ENCODE data around the gene EFHD2. TPM values are rescaled to one million over a fixed set of nuclear protein-coding genes. Genes with fewer than 3 reads are reported as not detected.

EFHD2 gene
- total RNA-seq, 1 donor from 2014 or later = 38.3 TPM

DNA sequence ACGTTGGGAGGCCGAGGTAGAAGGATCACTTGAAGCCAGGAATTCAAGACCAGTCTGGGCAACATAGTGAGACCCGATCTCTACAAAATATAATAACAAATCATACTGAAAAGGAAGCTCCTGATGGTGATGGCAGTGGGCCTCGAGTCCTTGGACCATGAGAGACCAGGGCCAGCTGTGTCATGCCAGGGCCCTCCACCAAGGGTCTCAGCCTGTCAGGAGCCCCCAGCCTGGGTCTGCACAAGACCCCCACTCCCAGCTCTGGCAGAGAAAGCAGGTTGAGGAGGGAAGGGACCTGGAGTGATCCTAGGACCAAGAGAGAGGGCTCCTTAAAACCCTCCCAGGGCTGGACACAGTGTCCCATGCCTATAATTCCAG is 21.9 kb downstream of the EFHD2 start:
- ATAC-seq = no peak

DNA sequence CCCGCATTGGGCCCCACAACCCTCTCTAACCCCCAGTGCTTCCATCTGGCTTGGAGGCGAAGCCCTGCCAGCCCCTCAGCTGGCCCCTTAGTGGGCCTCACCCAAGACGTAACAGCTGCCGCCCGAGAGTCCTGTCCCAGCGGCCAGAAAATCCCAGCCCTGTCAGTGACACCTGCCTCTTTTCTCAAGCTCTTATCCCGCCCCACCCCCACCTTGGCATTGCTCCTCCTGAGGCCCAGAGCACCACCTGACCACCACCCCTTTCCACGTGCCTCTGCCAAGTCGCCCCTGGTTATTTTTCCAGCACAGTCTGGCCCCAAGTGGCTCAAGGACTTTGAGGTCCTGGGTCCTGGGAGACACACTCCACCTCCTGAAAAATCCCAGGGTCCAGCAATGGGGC is 22.6 kb downstream of the EFHD2 start:
- ATAC-seq = no peak

DNA sequence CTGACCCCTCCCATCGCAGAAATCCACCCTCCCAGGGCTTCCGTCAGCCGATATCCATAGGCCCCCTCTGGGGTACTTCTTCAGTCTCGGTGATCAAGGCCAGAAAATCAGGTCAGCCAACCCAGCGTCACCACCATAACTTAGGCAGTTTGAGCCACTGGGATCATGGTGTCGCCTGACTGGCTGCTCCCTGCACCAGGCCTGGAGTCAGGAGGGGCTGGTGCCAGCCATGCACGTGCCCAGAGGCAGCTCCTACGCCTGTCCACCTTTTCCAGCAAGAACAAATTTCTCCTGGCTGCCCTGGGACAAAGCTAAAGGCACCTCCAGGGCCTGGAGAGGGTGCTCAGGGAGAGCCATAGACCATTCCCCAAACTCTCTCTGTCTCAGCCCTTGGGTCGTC is 23.8 kb downstream of the EFHD2 start:
- ATAC-seq = no peak

DNA sequence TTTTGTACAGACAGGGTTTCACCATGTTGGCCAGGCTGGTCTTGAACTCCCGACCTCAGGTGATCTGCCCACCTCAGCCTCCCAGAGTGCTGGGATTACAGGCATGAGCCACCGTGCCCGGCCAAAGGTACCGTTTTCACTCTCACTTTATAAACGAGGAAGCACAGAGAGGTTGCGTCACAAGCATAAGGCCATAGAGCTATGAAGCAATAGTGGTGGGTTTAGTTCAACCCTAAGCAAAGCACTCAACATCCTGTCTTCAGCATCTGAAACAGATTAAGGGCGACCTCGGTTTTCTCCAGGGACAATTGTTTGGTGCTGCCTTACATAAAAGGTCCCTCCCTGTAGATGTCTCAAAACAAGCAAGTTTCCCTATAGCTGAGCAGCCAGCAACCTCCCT is 25.1 kb downstream of the EFHD2 start:
- peak; percentile 13 for ATAC-seq

DNA sequence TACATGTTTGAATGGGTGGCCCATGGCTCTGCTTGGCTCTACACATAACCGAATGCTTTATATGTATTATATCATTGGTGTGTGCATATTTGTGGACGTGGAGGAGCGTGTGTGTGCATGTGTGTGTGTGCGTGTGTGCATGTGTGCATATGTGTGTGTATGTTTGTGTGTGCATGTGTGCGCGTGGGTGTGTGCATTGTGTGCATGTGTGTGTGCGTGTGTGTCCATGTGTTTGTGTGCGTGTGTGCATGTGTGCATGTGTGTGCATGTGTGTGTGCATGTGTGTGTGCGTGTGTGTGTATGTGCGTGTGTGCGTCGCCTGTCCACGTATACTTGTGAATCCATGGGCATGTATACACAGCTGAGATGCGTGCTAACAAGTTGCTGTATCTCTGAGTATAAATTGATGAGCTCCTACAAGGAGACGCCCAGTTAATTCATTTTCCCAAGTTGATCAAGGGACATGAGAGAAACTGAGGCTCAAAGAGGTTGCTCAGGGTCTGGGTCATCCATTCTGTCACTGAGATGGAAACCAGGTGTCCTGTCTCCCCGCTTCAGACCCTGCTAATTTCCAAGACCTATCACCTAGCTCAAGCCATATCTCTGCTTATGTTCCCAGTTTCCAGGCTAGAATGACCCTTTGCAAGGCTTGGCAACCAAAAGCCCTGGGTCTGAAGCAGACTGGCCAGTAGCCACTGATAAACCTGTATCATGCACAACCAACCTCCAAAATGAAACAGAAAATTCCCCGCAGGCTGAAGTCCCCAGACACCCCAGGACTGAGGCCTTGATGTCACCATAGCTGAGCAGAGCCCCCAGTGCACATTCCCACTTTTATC is 25.8 kb downstream of the EFHD2 start:
- no peak for ATAC-seq

DNA sequence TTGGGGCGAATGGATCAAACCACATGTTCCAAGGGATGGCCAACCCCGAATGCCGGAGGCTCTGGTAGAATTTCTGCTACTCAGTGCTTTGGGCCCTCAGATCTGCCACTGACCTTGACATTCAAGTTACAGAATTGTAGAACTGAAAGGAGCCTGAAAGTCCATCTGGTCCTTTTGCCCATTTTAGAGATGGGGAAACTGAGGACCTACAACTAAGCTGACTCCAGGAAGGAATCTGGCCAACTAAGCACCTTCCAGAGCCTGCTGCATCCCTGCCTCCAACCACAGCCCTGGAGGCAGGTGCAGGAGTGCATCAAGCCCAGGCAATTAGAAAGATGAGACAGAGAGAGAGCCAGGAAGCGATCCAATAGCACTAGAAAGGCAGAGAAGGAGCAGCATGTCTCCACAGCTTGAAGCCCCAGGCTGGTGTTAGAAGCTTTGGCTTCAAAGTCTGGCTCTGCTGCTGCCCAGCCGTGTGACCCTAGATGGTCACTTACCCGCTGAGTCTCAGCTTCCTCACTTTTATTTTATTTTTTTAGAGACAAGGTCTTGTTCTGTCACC is 27.3 kb downstream of the EFHD2 start:
- no peak for ATAC-seq

DNA sequence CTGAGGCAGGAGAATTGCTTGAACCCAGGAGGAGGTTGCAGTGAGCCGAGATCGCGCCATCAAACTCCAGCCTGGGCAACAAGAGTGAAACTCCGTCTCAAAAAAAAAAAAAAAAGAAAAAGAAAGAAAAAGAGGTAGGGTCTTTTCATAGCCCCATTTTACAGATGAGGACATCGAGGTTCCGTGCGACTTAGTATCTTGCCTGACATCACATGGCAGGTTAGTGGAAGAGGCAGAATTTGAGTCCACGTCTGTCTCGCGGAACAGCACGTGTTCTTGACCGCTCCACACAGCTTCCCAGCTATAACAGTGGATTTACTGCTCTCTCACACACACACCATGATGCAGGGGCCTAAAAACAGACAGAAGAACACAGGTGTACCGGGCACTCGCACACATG is 29.6 kb downstream of the EFHD2 start:
- no peak for ATAC-seq

DNA sequence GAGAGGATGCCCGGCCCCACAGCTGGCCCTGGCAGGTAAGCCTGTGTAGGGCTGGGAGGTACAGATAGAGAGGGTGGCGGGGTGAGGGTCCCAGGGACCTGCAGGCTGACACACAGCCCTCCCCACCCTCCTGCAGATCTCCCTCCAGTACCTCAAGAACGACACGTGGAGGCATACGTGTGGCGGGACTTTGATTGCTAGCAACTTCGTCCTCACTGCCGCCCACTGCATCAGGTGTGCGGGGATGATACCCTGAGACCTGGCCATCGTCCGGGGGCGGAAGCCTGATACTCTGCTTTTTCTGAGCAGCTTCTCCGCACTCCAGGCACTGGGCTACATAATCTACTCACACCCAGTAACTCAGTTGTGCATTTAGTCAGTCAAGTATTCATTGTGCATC is 30.7 kb downstream of the EFHD2 start:
- ATAC-seq = no peak

DNA sequence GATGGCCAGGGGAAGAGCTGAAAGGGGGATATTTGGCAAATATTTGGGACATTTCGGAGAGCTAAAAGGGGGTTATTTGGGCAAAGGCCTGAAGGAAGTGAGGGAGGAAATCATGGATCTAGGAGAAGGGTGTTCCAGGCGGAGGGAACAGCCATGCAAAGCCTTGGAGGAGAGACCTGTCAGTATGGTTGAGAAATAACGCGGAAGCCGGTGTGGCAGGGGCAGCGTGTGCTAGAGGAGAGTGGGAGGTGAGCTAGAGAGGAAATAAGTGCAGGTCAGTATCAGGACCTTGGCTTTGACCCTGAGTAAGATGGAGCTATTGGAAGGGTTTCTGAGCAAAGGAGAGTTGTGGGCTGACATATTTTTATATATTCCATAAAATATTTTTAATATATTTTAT is 31.6 kb downstream of the EFHD2 start:
- no peak for ATAC-seq

DNA sequence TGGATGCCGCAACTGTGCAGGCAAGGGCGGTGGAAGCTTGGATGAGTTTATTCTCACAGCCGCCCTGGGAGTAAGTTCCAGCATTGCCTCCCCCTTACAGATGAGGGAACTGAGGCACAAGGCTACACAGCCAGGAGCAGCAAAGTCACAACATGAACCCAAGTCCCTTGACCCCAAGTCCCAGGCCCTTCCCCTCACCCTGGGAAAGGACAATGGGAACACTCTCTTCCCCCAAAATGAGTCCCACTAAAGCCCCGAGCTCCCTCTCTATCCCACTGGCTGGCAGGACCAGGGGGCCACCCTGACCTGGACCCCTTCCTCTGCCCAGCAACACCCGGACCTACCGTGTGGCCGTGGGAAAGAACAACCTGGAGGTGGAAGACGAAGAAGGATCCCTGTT is 32.4 kb downstream of the EFHD2 start:
- ATAC-seq = no peak

DNA sequence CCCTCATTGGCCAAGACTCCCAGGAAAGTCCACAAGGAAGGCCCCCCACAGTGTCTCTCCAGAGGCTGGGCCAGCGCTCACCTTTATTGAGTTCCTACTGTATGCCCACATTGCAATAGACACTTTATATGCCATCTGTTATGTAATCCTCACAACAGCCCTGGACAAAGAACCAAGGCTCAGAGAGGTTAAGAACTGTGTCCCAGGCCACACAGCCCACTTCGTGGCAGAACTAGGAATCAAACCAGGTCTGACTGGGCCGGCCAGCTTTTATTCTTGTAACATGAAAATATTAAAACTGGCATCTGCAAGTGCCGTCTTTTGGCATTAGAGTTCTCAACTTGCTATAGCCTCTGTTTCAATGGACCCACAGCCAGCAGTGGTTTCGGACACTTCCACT is 33.1 kb downstream of the EFHD2 start:
- no peak for ATAC-seq

DNA sequence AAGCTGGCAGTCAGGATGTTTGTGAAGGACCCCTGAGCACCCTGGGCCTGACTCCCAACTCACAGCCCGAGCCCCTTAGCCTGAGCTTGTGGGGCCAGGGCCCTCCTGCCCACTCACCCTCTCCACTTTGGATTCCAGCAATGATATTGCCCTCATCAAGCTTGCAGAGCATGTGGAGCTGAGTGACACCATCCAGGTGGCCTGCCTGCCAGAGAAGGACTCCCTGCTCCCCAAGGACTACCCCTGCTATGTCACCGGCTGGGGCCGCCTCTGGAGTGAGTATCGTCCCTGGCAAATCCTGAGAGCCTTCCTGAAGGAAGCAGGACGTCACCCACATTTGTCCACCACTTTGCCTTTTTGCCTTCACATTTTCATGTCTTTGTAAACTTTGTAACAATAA is 33.6 kb downstream of the EFHD2 start:
- ATAC-seq = no peak

DNA sequence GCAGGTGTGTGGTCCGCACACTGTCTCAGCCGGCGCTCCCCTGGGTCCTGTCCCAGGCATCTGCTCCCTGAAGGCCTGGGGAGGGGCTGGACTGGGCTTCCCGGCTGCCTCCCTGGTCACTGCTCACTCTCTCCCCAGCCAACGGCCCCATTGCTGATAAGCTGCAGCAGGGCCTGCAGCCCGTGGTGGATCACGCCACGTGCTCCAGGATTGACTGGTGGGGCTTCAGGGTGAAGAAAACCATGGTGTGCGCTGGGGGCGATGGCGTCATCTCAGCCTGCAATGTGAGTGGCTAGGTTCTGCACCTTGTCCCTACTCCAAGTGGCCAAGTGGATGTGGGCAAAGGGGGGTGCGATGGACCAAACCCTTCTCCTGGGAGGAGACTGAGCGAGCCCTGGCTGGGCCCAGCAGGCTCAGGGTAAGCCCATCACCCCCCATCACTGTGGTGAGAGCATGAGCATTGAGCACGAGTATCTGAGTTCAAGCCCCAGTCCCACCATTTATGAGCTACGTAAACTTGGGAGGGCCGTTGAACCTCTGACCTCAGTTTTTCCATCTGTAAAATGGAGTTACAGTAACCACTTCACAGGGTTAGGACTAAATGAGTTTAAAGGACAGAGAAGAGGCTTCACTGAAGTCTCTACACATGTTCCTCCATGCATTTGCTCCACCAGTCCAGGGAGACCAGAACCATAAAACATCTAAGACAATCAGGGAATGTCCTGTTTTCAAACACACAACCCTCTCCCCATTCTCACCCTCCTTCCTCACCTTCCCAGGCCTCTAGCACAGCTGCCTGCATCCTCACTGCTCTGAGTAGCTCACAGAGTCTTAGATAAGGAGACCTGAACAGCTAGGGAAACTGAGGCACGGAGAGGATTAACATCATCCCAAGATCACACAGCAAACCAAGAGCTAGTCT is 35.0 kb downstream of the EFHD2 start:
- no peak for ATAC-seq

DNA sequence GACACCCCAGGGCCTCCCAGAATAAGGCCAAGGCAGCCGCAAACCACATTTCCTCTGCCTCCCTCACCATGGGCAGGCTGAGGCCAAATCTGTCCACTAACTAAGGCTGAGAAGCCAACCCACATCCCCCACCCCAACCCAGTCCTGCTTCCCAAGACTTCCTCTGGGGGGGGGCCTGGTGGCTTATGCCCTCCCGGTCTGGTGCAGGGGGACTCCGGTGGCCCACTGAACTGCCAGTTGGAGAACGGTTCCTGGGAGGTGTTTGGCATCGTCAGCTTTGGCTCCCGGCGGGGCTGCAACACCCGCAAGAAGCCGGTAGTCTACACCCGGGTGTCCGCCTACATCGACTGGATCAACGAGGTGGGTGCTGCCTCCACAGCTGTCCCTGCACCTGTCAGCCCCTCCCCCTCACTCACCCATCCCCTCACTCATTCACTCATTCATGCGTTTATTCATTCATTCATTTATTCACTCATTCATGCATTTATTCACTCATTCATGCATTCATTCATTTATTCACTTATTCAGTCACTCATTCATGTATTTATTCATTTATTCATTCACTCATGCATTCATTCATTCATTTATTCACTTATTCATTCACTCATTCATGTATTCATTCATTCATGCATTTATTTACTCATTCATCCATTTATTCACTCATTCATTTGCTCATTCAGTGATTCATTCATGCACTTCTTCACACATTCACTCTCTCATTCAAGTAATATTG is 35.9 kb downstream of the EFHD2 start:
- ATAC-seq = no peak

DNA sequence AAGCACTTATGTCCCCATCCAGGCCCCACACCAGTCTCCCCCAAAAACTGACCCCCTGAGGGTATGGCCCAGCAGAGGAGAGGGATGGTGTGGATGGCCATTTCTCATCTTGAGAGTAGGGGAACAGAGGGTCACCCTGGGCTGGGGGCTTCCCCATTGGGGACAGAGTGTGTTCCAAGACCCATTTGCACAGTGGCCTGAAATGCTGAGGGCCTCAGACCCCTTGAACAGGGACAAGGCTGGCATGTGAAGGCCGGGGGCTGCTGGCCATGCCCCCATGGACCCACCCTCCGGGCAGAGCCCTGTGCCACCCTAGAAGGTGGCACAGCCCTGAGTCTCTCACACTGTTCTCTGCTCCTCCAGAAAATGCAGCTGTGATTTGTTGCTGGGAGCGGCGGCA is 36.5 kb downstream of the EFHD2 start:
- no peak for ATAC-seq

DNA sequence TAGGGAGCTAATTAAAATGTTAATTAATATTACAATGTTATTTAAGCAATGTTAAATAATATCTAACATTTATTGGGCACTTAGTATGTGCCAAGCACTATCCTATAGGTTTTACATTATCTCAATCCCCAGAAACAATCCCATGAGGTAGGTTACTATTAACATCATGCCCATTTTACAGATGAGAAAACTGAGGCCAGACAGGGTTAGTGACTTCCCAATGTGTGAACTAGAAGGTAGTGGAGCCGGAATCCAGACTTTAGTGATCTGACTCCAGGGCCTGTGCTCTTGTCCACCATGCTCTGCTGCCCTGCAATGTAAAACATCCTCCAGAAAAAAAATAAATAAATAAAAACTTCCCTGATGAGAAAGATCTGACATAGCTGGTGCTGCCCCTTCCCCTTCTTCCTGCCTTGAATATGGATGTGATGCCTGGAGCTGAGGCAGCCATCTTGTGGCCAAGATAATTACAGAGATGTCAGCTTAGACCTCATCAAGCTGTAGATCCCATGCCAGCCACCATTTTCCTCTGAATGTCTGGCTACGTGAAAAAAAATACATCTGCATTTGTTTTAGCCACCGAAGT is 39.3 kb downstream of the EFHD2 start:
- ATAC-seq = no peak

DNA sequence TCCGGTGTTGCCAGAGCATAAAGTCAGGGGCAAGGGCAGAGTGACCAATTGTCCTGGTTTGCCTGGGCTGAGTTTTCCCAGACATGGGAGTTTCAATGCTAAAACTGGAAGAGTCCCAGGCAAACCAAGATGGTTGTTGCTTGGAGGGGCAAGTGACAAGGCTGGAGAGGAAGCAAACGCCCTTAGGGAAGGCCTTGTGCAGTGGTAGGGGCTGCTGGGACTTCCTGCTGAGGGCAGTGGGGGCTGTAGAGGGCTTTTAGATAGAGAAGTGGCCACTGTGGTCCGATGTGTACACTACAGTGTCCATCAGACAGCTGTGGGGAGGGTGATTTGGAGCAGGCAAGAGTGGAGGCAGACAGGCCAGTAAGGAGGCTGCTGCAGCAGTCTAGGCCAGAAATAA is 39.9 kb downstream of the EFHD2 start:
- no peak for ATAC-seq

DNA sequence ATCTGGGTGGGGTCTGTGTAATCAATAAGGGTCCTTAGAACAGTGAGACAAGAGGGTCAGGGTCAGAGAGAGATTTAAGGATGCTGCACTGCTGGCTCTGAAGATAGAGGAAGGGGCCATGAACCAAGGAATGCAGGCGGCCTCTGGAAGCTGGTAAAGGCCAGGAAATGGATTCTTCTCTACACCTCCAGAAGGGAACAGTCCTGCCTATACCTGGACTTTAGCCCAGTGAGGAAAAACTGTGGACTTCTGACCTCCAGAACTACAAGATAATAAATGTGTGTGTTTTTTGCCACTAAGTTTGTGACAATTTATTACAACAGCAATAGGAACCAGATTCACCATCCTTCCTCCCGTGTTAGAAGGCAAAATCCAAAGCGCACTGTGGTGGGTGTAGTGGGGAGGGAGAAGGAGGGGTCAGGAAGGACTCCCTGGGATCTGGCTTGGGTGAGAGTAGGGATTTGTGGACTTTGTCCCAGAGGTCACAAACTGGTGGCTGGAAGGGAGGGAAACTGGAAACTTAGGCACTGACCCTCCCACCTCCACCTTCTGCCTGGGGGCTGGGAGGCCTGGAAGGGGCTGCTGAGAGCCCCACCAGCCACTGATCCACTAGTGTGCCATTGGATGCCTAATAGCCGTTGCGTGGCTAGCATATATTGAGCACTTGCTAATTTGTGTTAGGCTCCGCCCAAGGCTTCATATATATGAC is 41.5 kb downstream of the EFHD2 start:
- ATAC-seq = no peak

DNA sequence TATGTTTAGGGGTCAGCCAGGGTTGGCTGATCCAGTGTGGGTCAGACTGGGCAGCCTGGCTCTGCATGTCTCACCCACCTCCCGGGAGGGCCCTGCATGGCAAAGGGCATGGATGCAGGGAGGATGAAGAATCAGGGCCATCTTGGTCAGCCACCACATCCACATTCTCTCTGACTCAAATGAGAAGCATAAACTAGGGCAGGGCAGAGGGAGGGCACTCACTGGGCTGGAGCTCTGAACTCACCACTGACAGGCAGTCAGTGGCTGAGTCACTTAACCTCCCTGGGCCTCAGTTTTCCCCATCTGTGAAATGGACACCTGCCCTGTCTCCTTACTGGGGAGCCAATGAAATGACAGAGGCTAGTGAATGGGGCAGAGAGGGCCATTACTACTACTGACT is 42.5 kb downstream of the EFHD2 start:
- ATAC-seq = peak; percentile 41

DNA sequence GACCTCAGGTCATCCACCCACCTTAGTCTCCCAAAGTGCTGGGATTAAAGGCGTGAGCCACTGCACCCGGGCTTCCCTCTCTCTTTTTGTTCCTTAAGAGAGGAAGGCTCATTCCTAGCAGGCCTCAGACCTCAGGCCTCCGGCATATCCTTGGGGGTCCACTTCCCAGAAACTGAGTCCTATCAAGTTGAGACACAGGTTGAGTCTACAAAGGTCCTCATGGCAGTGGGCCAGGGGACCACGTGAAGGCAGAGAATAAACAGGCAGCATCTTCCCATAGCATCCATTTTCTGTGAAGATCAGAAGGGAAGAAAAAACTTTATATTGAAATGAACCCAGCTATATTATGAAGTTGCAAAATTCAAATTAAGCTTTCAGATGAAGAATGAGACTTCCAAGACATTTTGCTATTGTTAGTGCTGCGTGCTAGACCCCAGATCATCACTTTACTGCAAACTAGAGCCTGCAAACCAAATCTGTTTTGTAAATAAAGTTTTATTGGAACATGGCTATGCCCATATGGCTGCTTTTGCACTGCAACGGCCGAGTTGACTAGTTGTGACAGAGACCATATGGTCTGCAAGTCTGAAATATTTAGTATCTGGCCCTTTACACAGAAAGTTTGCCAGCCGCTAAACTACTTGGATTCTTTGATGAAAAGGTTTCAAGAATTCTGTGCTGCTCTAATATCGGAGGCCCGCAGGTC is 43.3 kb downstream of the EFHD2 start:
- no peak for ATAC-seq

DNA sequence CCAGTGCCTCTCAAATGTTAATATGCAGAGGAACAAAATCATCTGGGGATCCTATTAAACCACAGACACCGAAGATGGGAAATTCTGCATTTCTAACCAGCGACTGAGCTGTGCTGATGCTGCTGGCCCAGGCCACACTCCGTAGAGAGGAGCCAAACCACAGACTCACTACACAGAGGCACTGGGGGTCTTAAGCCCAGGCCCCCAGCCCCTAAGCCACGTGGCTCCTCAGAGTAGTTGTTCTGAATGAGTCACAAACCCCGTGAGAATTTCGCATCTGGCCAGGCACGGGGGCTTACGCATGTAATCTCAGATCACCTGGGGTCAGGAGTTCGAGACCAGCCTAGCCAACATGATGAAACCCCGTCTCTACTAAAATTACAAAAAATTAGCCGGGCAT is 44.0 kb downstream of the EFHD2 start:
- no peak for ATAC-seq

Data from esophagus mucosa (tissue), 1 donor.